ENCODE results near the gene RNF141.

The RNF141 gene

GRCh38 chr11:10540915-10541560, at the start of gene RNF141:
TSS of gene RNF141 (minus strand) at chr11:10541187. CDS start at chr11:10534158, 7,029 bp downstream.
- FAIRE-seq: no peak
- peak; percentile 77 for DNase-seq (ENCODE audit: low spot score)

- DNase-seq (ENCODE audit: low spot score): no peak
- FAIRE-seq: no peak
Observed at GRCh38 chr11:10590218-10590915, 49.4 kb upstream of the RNF141 start.

GRCh38 chr11:10588904-10589303, 47.9 kb upstream of the RNF141 start:
- no peak for FAIRE-seq
- no peak for DNase-seq (ENCODE audit: low spot score)

GRCh38 chr11:10587995-10588394, 47.0 kb upstream of the RNF141 start:
- FAIRE-seq (no peak), DNase-seq (ENCODE audit: low spot score) (no peak)

- no peak for DNase-seq (ENCODE audit: low spot score)
Observed at GRCh38 chr11:10587388-10587787, 46.4 kb upstream of the RNF141 start.

GRCh38 chr11:10584071-10584501, 43.1 kb upstream of the RNF141 start:
- no peak for DNase-seq (ENCODE audit: low spot score)
- no peak for FAIRE-seq

More at GRCh38 chr11:10587388-10587787, 46.4 kb upstream of the RNF141 start:
- FAIRE-seq: no peak

- FAIRE-seq (no peak), DNase-seq (ENCODE audit: low spot score) (no peak)
Observed at GRCh38 chr11:10581481-10582019, 40.6 kb upstream of the RNF141 start.

GRCh38 chr11:10580623-10581022, 39.6 kb upstream of the RNF141 start:
- DNase-seq (ENCODE audit: low spot score) (no peak), FAIRE-seq (no peak)

GRCh38 chr11:10579700-10580099, 38.7 kb upstream of the RNF141 start:
- DNase-seq (ENCODE audit: low spot score): no peak
- no peak for FAIRE-seq

GRCh38 chr11:10576035-10576398, 35.0 kb upstream of the RNF141 start:
- FAIRE-seq: no peak
- DNase-seq (ENCODE audit: low spot score): no peak

- DNase-seq (ENCODE audit: low spot score) (no peak), FAIRE-seq (no peak)
Observed at GRCh38 chr11:10575346-10576034, 34.5 kb upstream of the RNF141 start.

- no peak for FAIRE-seq
- DNase-seq (ENCODE audit: low spot score): no peak
Observed at GRCh38 chr11:10573556-10573955, 32.6 kb upstream of the RNF141 start.

GRCh38 chr11:10573028-10573427, 32.0 kb upstream of the RNF141 start:
- FAIRE-seq (no peak), DNase-seq (ENCODE audit: low spot score) (no peak)

GRCh38 chr11:10572533-10572932, 31.5 kb upstream of the RNF141 start:
- FAIRE-seq: no peak
- no peak for DNase-seq (ENCODE audit: low spot score)

- no peak for FAIRE-seq
- no peak for DNase-seq (ENCODE audit: low spot score)
Observed at GRCh38 chr11:10568486-10568941, 27.5 kb upstream of the RNF141 start, which contains the start of gene LYVE1. TSS of gene LYVE1 (minus strand) at chr11:10568665. CDS start at chr11:10568532, 133 bp downstream.

GRCh38 chr11:10567446-10567845, 26.5 kb upstream of the RNF141 start:
- FAIRE-seq (no peak), DNase-seq (ENCODE audit: low spot score) (no peak)

GRCh38 chr11:10566257-10566957, 25.4 kb upstream of the RNF141 start:
- FAIRE-seq: no peak
- no peak for DNase-seq (ENCODE audit: low spot score)

- FAIRE-seq (no peak), DNase-seq (ENCODE audit: low spot score) (no peak)
Observed at GRCh38 chr11:10565493-10565892, 24.5 kb upstream of the RNF141 start.

- FAIRE-seq (no peak), DNase-seq (ENCODE audit: low spot score) (no peak)
Observed at GRCh38 chr11:10564696-10565318, 23.8 kb upstream of the RNF141 start.

- no peak for FAIRE-seq
- no peak for DNase-seq (ENCODE audit: low spot score)
Observed at GRCh38 chr11:10564030-10564429, 23.0 kb upstream of the RNF141 start.

- no peak for DNase-seq (ENCODE audit: low spot score)
- no peak for FAIRE-seq
Observed at GRCh38 chr11:10561947-10562346, 21.0 kb upstream of the RNF141 start.

Data from RCC 7860 (cell line).